ENCODE results near the gene MET. TPM values are rescaled to one million over a fixed set of nuclear protein-coding genes. Genes with fewer than 3 reads are reported as not detected.

MET gene
- total RNA-seq, 1 donor from 2014 or later, result 7.0 TPM

DNA sequence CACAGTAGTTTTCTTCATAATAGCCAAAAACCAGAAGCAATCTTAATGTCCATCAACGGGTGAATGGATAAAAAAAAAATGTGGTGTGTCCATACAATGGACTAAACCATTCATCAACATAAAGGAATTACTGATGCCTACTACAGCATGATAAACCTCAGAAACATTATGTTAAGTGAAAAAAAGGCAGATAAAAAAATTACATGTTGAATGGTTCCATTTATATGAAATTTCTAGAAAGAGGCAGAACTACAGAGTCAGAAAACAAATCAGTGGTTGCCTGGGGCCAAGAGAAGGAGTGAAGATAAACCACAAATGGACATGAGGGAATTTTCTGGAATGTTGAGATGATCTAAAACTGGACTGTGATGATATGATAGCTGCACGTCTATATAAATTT is 115.9 kb downstream of the MET start:
- Histone ChIP-seq H3K9ac (no peak overlapping the region), H3K4me3 (no peak overlapping the region), H3K4me2 (no peak overlapping the region), H2AFZ (replicated peaks) (no peak overlapping the region), H3K27me3 (no peaks in the 10 kb centered on the region), H4K20me1 (ENCODE audit: low read depth) (no peaks in the 10 kb centered on the region), H3K36me3 (no peaks in the 10 kb centered on the region), H3K4me1 (peaks cover 17% of the 10 kb centered on the region), H3K79me2 (ENCODE audit: low read depth) (no peaks in the 10 kb centered on the region), H3K9me3 (ENCODE audit: low read depth) (no peaks in the 10 kb centered on the region), H3F3A (ENCODE audit: low read depth) (peaks cover 4% of the 10 kb centered on the region), H3K27ac (no peak overlapping the region)
- Mint-ChIP-seq H3K27me3 (ENCODE audit: insufficient read depth, low read depth) (peaks cover 4% of the 10 kb centered on the region), H3K36me3 (no peaks in the 10 kb centered on the region), H3K9me3 (no peaks in the 10 kb centered on the region), H3K27ac (no peak overlapping the region), H3K4me1 (peaks cover 2% of the 10 kb centered on the region), H3K4me3 (no peak overlapping the region)
- DNase-seq (ENCODE audit: low spot score), result no peak
- TF ChIP-seq, protein P1, sequence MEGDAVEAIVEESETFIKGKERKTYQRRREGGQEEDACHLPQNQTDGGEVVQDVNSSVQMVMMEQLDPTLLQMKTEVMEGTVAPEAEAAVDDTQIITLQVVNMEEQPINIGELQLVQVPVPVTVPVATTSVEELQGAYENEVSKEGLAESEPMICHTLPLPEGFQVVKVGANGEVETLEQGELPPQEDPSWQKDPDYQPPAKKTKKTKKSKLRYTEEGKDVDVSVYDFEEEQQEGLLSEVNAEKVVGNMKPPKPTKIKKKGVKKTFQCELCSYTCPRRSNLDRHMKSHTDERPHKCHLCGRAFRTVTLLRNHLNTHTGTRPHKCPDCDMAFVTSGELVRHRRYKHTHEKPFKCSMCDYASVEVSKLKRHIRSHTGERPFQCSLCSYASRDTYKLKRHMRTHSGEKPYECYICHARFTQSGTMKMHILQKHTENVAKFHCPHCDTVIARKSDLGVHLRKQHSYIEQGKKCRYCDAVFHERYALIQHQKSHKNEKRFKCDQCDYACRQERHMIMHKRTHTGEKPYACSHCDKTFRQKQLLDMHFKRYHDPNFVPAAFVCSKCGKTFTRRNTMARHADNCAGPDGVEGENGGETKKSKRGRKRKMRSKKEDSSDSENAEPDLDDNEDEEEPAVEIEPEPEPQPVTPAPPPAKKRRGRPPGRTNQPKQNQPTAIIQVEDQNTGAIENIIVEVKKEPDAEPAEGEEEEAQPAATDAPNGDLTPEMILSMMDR (IDR thresholded peaks at IDR 0.05), result no peak
- no peak for TF ChIP-seq EZH2 (IDR thresholded peaks at IDR 0.05)
- TF ChIP-seq EZH2phosphoT487 (IDR thresholded peaks at IDR 0.05), result no peak

DNA sequence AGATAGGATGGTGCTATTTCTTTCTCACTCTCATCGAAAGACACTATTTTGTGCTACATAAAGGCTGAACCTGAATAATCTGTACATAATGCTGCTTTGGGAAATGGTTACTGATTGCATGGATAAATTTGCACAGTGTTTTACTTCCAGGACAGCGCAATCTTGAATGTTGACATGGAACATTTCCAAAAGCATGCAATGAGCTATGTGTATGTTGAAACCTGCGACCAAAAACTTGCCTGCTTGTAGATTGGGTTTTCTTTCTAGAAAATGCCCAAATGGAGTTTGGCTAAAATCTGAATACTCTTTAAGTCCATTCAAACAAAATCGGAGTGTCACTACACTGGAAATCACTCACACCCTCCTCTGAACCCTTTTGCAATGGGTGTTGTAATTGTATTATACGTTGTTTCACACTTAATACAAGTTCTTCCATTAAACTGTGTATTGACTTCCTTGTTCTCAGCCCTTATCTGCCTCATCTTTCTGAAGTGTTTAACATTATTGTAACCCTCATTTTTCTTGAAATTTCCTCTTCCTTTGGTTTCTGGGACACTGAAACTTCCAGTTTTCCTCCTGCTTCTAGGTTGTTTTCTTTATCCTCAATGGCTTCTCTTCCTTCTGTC is 116.7 kb downstream of the MET start:
- Histone ChIP-seq H3K27ac (no peak overlapping the region), H3F3A (ENCODE audit: low read depth) (no peaks in the 10 kb centered on the region), H3K4me2 (no peak overlapping the region), H3K36me3 (no peaks in the 10 kb centered on the region), H3K9me3 (ENCODE audit: low read depth) (no peaks in the 10 kb centered on the region), H3K4me1 (peaks cover 10% of the 10 kb centered on the region), H4K20me1 (ENCODE audit: low read depth) (no peaks in the 10 kb centered on the region), H3K4me3 (no peak overlapping the region), H2AFZ (replicated peaks) (no peak overlapping the region), H3K9ac (no peak overlapping the region), H3K27me3 (no peaks in the 10 kb centered on the region), H3K79me2 (ENCODE audit: low read depth) (no peaks in the 10 kb centered on the region)
- DNase-seq (ENCODE audit: low spot score), result no peak
- no peak for TF ChIP-seq EZH2 (IDR thresholded peaks at IDR 0.05)
- TF ChIP-seq, protein P1 (IDR thresholded peaks at IDR 0.05), result no peak
- no peak for TF ChIP-seq EZH2phosphoT487 (IDR thresholded peaks at IDR 0.05)
- Mint-ChIP-seq H3K4me1 (no peaks in the 10 kb centered on the region), H3K36me3 (no peaks in the 10 kb centered on the region), H3K27me3 (ENCODE audit: insufficient read depth, low read depth) (peaks cover 4% of the 10 kb centered on the region), H3K9me3 (no peaks in the 10 kb centered on the region), H3K4me3 (no peak overlapping the region), H3K27ac (no peak overlapping the region)

DNA sequence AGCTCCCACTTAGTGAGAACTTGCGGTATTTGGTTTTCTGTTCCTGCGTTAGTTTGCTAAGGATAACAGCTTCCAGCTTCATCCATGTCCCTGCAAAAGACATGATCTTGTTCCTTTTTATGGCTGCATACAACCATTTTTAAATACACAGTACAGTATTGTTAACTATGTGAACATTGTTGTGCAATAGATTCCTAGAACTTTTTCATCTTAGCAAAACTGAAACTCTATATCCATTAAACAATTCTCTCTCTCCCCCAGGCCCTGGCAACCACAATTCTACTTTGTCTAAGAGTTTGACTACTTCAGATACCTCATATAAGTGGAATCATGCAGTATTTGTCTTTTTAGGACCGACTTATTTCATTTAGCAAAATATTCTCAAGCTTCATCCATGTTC is 118.0 kb downstream of the MET start:
- H3K36me3 ChIP-seq, result no peaks in the 10 kb centered on the region
- Mint-ChIP-seq H3K27ac (no peak overlapping the region), H3K9me3 (no peaks in the 10 kb centered on the region), H3K4me1 (no peaks in the 10 kb centered on the region), H3K4me3 (no peak overlapping the region), H3K36me3 (no peaks in the 10 kb centered on the region), H3K27me3 (ENCODE audit: insufficient read depth, low read depth) (peaks cover 2% of the 10 kb centered on the region)
- DNase-seq (ENCODE audit: low spot score), result no peak
- H3K9me3 ChIP-seq (ENCODE audit: low read depth), result no peaks in the 10 kb centered on the region
- H3K9ac ChIP-seq, result no peak overlapping the region
- no peak for TF ChIP-seq EZH2phosphoT487 (IDR thresholded peaks at IDR 0.05)
- TF ChIP-seq EZH2 (IDR thresholded peaks at IDR 0.05), result no peak
- TF ChIP-seq, protein P1 (IDR thresholded peaks at IDR 0.05), result no peak
- no peak overlapping the region for H3K4me2 ChIP-seq
- H2AFZ ChIP-seq (replicated peaks), result no peak overlapping the region
- no peaks in the 10 kb centered on the region for H3K27me3 ChIP-seq
- no peaks in the 10 kb centered on the region for H3K79me2 ChIP-seq (ENCODE audit: low read depth)
- H3K27ac ChIP-seq, result no peak overlapping the region
- H3K4me3 ChIP-seq, result no peak overlapping the region
- no peaks in the 10 kb centered on the region for H4K20me1 ChIP-seq (ENCODE audit: low read depth)
- H3K4me1 ChIP-seq, result peaks cover 3% of the 10 kb centered on the region
- H3F3A ChIP-seq (ENCODE audit: low read depth), result no peaks in the 10 kb centered on the region
